Measurements from ENCODE around the gene AVPR2.

DNA sequence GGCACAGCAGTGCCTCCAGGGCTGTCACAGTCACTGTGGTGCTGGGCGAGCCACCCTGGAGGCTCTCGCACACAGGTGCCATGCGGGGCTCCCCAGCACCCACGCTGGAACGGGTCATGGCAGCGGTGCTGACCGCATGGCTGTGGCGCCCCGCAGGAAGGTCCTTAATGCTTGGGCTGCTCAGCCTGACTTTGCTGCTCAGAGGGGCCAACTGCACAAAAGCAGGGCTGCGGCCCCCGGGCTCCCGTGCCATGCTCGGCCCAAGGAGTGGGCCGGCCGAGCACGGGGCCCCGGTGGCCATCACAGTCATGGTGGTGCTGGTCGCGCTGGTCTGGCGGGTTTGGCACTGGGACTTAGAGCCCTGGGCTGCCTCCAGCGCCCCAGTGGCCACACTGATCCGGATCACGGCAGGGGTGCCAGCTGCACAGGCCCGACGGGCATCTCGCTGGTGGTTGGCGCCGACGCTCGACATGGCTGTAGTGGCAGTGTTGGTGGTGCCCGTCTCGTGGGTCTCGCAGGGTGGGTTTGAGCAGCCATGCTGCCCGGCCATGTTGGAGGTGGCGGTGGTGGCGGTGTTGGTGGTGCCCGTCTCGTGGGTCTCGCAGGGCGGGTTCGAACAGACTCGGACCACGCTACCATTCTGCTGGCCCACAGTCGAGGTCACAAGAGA, 50.2 kb downstream of the AVPR2 start:
- TF ChIP-seq, protein P1, sequence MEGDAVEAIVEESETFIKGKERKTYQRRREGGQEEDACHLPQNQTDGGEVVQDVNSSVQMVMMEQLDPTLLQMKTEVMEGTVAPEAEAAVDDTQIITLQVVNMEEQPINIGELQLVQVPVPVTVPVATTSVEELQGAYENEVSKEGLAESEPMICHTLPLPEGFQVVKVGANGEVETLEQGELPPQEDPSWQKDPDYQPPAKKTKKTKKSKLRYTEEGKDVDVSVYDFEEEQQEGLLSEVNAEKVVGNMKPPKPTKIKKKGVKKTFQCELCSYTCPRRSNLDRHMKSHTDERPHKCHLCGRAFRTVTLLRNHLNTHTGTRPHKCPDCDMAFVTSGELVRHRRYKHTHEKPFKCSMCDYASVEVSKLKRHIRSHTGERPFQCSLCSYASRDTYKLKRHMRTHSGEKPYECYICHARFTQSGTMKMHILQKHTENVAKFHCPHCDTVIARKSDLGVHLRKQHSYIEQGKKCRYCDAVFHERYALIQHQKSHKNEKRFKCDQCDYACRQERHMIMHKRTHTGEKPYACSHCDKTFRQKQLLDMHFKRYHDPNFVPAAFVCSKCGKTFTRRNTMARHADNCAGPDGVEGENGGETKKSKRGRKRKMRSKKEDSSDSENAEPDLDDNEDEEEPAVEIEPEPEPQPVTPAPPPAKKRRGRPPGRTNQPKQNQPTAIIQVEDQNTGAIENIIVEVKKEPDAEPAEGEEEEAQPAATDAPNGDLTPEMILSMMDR (IDR thresholded peaks at IDR 0.05), result no peak
- no peak for TF ChIP-seq POLR2A (IDR thresholded peaks at IDR 0.05)
